Natural killer cell (primary cell): ENCODE data around the gene INPP5A. TPM values are rescaled to one million over a fixed set of nuclear protein-coding genes. Genes with fewer than 3 reads are reported as not detected.

ENCODE experiments used
- ATAC-seq, 3 donors: fragments of 150-1000 bp in 2 of 3; fragments of 200-7000 bp in 1 of 3; cut with Tn5 transposase; 1 replicate in 1 of 3; 2 replicates in 2 of 3; pipeline ENCODE4 v1.10.0; 2021; ENCODE audit warnings: mild to moderate bottlenecking in 2 of 3, moderate library complexity in 2 of 3
- DNase-seq, 2 donors: peaks; one replicate each; pipeline versions ENCODE4 v3.0.0 to v3.0.0-alpha.2; 2013 to 2021; ENCODE audit warnings: mixed read lengths in 1 of 2
- H3K27ac ChIP-seq: one replicate; pipeline ENCODE4 v1.5.1; 2013; ENCODE audit warnings: mild to moderate bottlenecking, low read length
- H3K27me3 ChIP-seq: one replicate; pipeline ENCODE4 v1.6.1; 2013; ENCODE audit warnings: low read length; ENCODE audit not compliant: control insufficient read depth, insufficient read depth
- H3K36me3 ChIP-seq: one replicate; pipeline ENCODE4 v1.6.1; 2013; ENCODE audit warnings: low read length; ENCODE audit not compliant: control insufficient read depth, insufficient read depth
- H3K4me1 ChIP-seq: one replicate; pipeline ENCODE4 v1.6.1; 2013; ENCODE audit warnings: low read length; ENCODE audit not compliant: control insufficient read depth, insufficient read depth
- H3K4me3 ChIP-seq: one replicate; pipeline ENCODE4 v1.5.1; 2013; ENCODE audit warnings: low read length
- H3K9me3 ChIP-seq: one replicate; pipeline ENCODE4 v1.6.1; 2013; ENCODE audit warnings: low read length; ENCODE audit not compliant: control insufficient read depth, insufficient read depth
- H3K27ac Mint-ChIP-seq, 2 donors: one replicate each; pipeline ENCODE4 v1.8.0; 2022; ENCODE audit warnings: mild to moderate bottlenecking in 2 of 2, mixed read lengths in 2 of 2, moderate library complexity in 1 of 2
- H3K27me3 Mint-ChIP-seq, 2 donors: one replicate each; pipeline ENCODE4 v1.8.0; 2022; ENCODE audit warnings: low read depth in 2 of 2, mixed read lengths in 2 of 2
- H3K36me3 Mint-ChIP-seq: one replicate; pipeline ENCODE4 v1.8.0; 2022; ENCODE audit warnings: mixed read lengths
- H3K4me1 Mint-ChIP-seq, 2 donors: one replicate each; pipeline ENCODE4 v1.8.0; 2022; ENCODE audit warnings: mixed read lengths in 2 of 2
- H3K4me3 Mint-ChIP-seq: one replicate; pipeline ENCODE4 v1.8.0; 2022; ENCODE audit warnings: mild to moderate bottlenecking, moderate library complexity, mixed read lengths
- H3K9me3 Mint-ChIP-seq, 2 donors: one replicate each; pipeline ENCODE4 v1.8.0; 2022; ENCODE audit warnings: mixed read lengths in 2 of 2
- CTCF ChIP-seq: fragments of 200-600 bp; IDR thresholded peaks from one replicate; pipeline ENCODE4 v1.8.0; 2022; ENCODE audit warnings: antibody characterized with exemption
- WGBS: methylation state at CpG from one replicate; pipeline ENCODE4 v1.1.7; 2013; ENCODE audit warnings: missing lambda C conversion rate; ENCODE audit not compliant: insufficient coverage; 5-methylcytosine and 5-hydroxymethylcytosine counted together
- intact Hi-C: fragments of 100-400 bp; cut with micrococcal nuclease; formaldehyde crosslinking; loops from one replicate; pipeline ENCODE4 v1.14.2; 2022
- total RNA-seq, 4 donors: library from RNA; stranded (reverse); fragments of 120-200 nt in 1 of 4; gene quantifications; one replicate each; pipeline versions ENCODE4 v1.2.3 to v1.2.4, GENCODE V29; 2013 to 2022

The INPP5A gene
- total RNA-seq, 3 donors from 2014 or later (not counting 1 experiment from before 2014, with no cell fraction given), result 12.6 to 38.6 (median 18.6) TPM

- ATAC-seq, result no peak
- no peak for TF ChIP-seq CTCF
- intact Hi-C loops, result no loop called here
- no peak overlapping the region for H3K4me3 Mint-ChIP-seq
- no peak overlapping the region for H3K27ac ChIP-seq
- no peaks in the 10 kb centered on the region for H3K36me3 ChIP-seq
- 95% methylated on average over 6 of the region's 6 CpGs for WGBS
- no peaks in the 10 kb centered on the region for H3K27me3 ChIP-seq
- H3K27me3 Mint-ChIP-seq, result no peaks in the 10 kb centered on the region
- H3K4me1 Mint-ChIP-seq, result peaks cover 0 to 9% of the 10 kb centered on the region in 2 donors
- H3K27ac Mint-ChIP-seq, result peak overlapping the region in 1 of 2 donors; percentile 52
- no peaks in the 10 kb centered on the region for H3K36me3 Mint-ChIP-seq
- no peak for DNase-seq
- no peaks in the 10 kb centered on the region for H3K9me3 Mint-ChIP-seq
- no peak overlapping the region for H3K4me3 ChIP-seq
- H3K9me3 ChIP-seq, result no peaks in the 10 kb centered on the region
- H3K4me1 ChIP-seq, result no peaks in the 10 kb centered on the region
Observed at GRCh38 chr10:132721725-132722124, 184.1 kb downstream of the INPP5A start.

GRCh38 chr10:132722394-132723329, 185.1 kb downstream of the INPP5A start:
- Mint-ChIP-seq H3K27me3 (no peaks in the 10 kb centered on the region), H3K9me3 (no peaks in the 10 kb centered on the region), H3K4me1 (peaks cover 0 to 9% of the 10 kb centered on the region in 2 donors), H3K27ac (no peak overlapping the region), H3K36me3 (no peaks in the 10 kb centered on the region), H3K4me3 (no peak overlapping the region)
- H3K27ac ChIP-seq, result no peak overlapping the region
- no peaks in the 10 kb centered on the region for H3K9me3 ChIP-seq
- no peaks in the 10 kb centered on the region for H3K36me3 ChIP-seq
- no peaks in the 10 kb centered on the region for H3K27me3 ChIP-seq
- ATAC-seq (no peak), DNase-seq (no peak)
- H3K4me1 ChIP-seq, result no peaks in the 10 kb centered on the region
- H3K4me3 ChIP-seq, result no peak overlapping the region
- WGBS, result 94% methylated on average over 48 of the region's 48 CpGs
- intact Hi-C loops, result no loop called here
- TF ChIP-seq CTCF, result no peak

- H3K36me3 Mint-ChIP-seq, result no peaks in the 10 kb centered on the region
- no peak overlapping the region for H3K27ac Mint-ChIP-seq
Observed at GRCh38 chr10:132723330-132723970, 185.9 kb downstream of the INPP5A start.

More at GRCh38 chr10:132723330-132723970, 185.9 kb downstream of the INPP5A start:
- DNase-seq (no peak), ATAC-seq (no peak)
- H3K4me3 Mint-ChIP-seq, result no peak overlapping the region
- H3K9me3 Mint-ChIP-seq, result no peaks in the 10 kb centered on the region
- peaks cover 0 to 9% of the 10 kb centered on the region in 2 donors for H3K4me1 Mint-ChIP-seq
- Histone ChIP-seq H3K4me1 (no peaks in the 10 kb centered on the region), H3K36me3 (peaks cover 3% of the 10 kb centered on the region), H3K27ac (no peak overlapping the region), H3K4me3 (no peak overlapping the region), H3K9me3 (no peaks in the 10 kb centered on the region), H3K27me3 (no peaks in the 10 kb centered on the region)
- no peak for TF ChIP-seq CTCF
- intact Hi-C loops, result no loop called here
- WGBS, result 93% methylated on average over 29 of the region's 29 CpGs
- H3K27me3 Mint-ChIP-seq, result no peaks in the 10 kb centered on the region
